K562 (cell line): ENCODE results near the gene EXTL1. TPM values are rescaled to one million over a fixed set of nuclear protein-coding genes. Genes with fewer than 3 reads are reported as not detected.
A peak's percentile ranks its signal among the peaks of the same experiment; 100 is the strongest.

Experiments
- CREB3 ChIP-seq: fragments of 450-650 bp; conservative IDR thresholded peaks from 2 replicates; pipeline ENCODE4 v1.6.1; 2016; ENCODE audit warnings: missing genetic modification characterization, low read depth, mild to moderate bottlenecking, missing compliant biosample characterization, moderate library complexity
- CREM ChIP-seq: IDR thresholded peaks from 2 replicates; pipeline ENCODE4 v1.6.1; 2014; ENCODE audit warnings: antibody characterized with exemption, low read depth
- CXXC5 ChIP-seq: fragments of 250-450 bp; sonication (Bioruptor Pico); IDR thresholded peaks from 2 replicates; pipeline ENCODE4 v1.8.0; 2022; ENCODE audit warnings: inconsistent platforms, mild to moderate bottlenecking, moderate library complexity
- DNMT1 ChIP-seq: fragments of 450-650 bp; IDR thresholded peaks from 2 replicates; pipeline ENCODE4 v1.6.1; 2016; ENCODE audit warnings: antibody characterized with exemption, mild to moderate bottlenecking
- EGR1 ChIP-seq: fragments of 450-650 bp; conservative IDR thresholded peaks from 2 replicates; pipeline ENCODE4 v1.6.1; 2017; ENCODE audit warnings: mild to moderate bottlenecking
- ESRRB ChIP-seq: fragments of 250-450 bp; sonication (Bioruptor Pico); IDR thresholded peaks from 2 replicates; pipeline ENCODE4 v1.5.0; 2020; ENCODE audit warnings: mild to moderate bottlenecking, moderate library complexity, borderline replicate concordance
- HDAC1 ChIP-seq, 2 experiments: fragments of 450-650 bp; IDR thresholded peaks; 2 replicates each; pipeline ENCODE4 v1.6.1; 2016 to 2017; ENCODE audit warnings: inconsistent platforms in 1 of 2, mild to moderate bottlenecking in 1 of 2, moderate library complexity in 1 of 2
- HINFP ChIP-seq: fragments of 450-650 bp; conservative IDR thresholded peaks from 2 replicates; pipeline ENCODE4 v1.6.1; 2016; ENCODE audit warnings: missing genetic modification characterization, low read depth, mild to moderate bottlenecking, control low read depth, missing compliant biosample characterization
- HNRNPK ChIP-seq: fragments of 200-400 bp; formaldehyde crosslinking; IDR thresholded peaks from one replicate; pipeline ENCODE4 v1.6.1; 2018; ENCODE audit warnings: mild to moderate bottlenecking, low read depth, low read length; ENCODE audit not compliant: poor library complexity, severe bottlenecking
- MAZ ChIP-seq, 2 experiments: fragments of 450-650 bp in 1 of 2; sonication (generic) in 1 of 2; formaldehyde crosslinking; IDR thresholded peaks in 1 of 2; conservative IDR thresholded peaks in 1 of 2; 2 replicates each; pipeline versions ENCODE4 v1.4.0 to v1.5.0; 2020; ENCODE audit warnings: mild to moderate bottlenecking in 1 of 2, missing genetic modification reagents in 1 of 2
- NUFIP1 ChIP-seq: fragments of 450-650 bp; IDR thresholded peaks from 2 replicates; pipeline ENCODE4 v1.6.1; 2018; ENCODE audit not compliant: partially characterized antibody
- PHF21A ChIP-seq: fragments of 450-650 bp; IDR thresholded peaks from 2 replicates; pipeline ENCODE4 v1.6.1; 2017; ENCODE audit warnings: low read depth, borderline replicate concordance
- PHTF2 ChIP-seq: fragments of 250-450 bp; sonication (Bioruptor Pico); IDR thresholded peaks from 2 replicates; pipeline ENCODE4 v1.5.0; 2021; ENCODE audit warnings: mild to moderate bottlenecking
- PTBP1 ChIP-seq: fragments of 200-400 bp; formaldehyde crosslinking; IDR thresholded peaks from 2 replicates; pipeline ENCODE4 v1.6.1; 2017; ENCODE audit warnings: low read depth, low read length
- RBFOX2 ChIP-seq: fragments of 200-400 bp; formaldehyde crosslinking; IDR thresholded peaks from 2 replicates; pipeline ENCODE4 v1.6.1; 2017; ENCODE audit warnings: low read depth, mild to moderate bottlenecking, low read length, moderate library complexity
- SOX6 ChIP-seq: fragments of 450-650 bp; IDR thresholded peaks from 2 replicates; pipeline ENCODE4 v1.6.1; 2014; ENCODE audit warnings: mild to moderate bottlenecking
- SRSF7 ChIP-seq: fragments of 200-400 bp; formaldehyde crosslinking; optimal IDR thresholded peaks from 2 replicates; pipeline ENCODE3; 2017; ENCODE audit warnings: mild to moderate bottlenecking, low read depth, low read length
- ZC3H8 ChIP-seq: fragments of 450-650 bp; IDR thresholded peaks from 2 replicates; pipeline ENCODE4 v1.6.1; 2017
- ZNF589 ChIP-seq: fragments of 200-800 bp; sonication (Bioruptor generic); IDR thresholded peaks from 2 replicates; pipeline ENCODE4 v1.6.1; 2016; ENCODE audit warnings: low read depth, missing genetic modification characterization, missing compliant biosample characterization
- polyA plus RNA-seq, 8 experiments: library from polyadenylated mRNA; depleted of rRNA in 4 of 8; stranded (reverse) in 5 of 8; unstranded in 3 of 8; fragments of >200 nt; fragmentation: Nextera tagmentation in 2 of 8; fragmentation: Illumina TruSeq in 1 of 8; extraction: Ambion mirVana in 2 of 8; extraction: Trizol in 1 of 8; gene quantifications; 2 replicates each; pipeline versions ENCODE4 v1.2.1 to v1.2.3, GENCODE V29; 2011 to 2014; ENCODE audit warnings: inconsistent platforms in 1 of 8, missing spikeins in 1 of 8
- total RNA-seq, 7 experiments: library from RNA; depleted of rRNA in 6 of 7; stranded (reverse); fragments of >200 nt in 6 of 7; fragmentation: Illumina TruSeq in 2 of 7; extraction: Trizol in 2 of 7; gene quantifications; 2 replicates each; pipeline versions ENCODE4 v1.2.1 to v1.2.3, GENCODE V29; 2011 to 2021; ENCODE audit warnings: low replicate concordance in 1 of 7
- TF ChIP-seq, protein P1 (sequence below): fragments of 150-350 bp; IDR thresholded peaks from 2 replicates; pipeline ENCODE4 v1.6.1; 2014; ENCODE audit warnings: low read depth, mild to moderate bottlenecking, low read length, borderline replicate concordance
- TF ChIP-seq, protein P2 (sequence below): fragments of 250-450 bp; sonication (Bioruptor Pico); IDR thresholded peaks from 2 replicates; pipeline ENCODE4 v1.5.0; 2021

The EXTL1 gene
- total and polyA plus RNA-seq, 9 of the 15 experiments (the other 6 are each of a cell fraction or from before 2014, with no cell fraction given), result 0.04 to 0.23 (median 0.08) TPM; not detected in 3

GRCh38 chr1:26005434-26006105 lies 16.0 kb upstream of the EXTL1 start (continued):
- TF ChIP-seq SOX6, result peak; percentile 22; the same call in 1 of the 2 replicates
- TF ChIP-seq PHF21A, result no peak
- no peak for TF ChIP-seq NUFIP1
- no peak for TF ChIP-seq EGR1
- no peak for TF ChIP-seq CREM
- no peak for TF ChIP-seq PHTF2
- no peak for TF ChIP-seq CREB3
- TF ChIP-seq RBFOX2, result no peak
- no peak for TF ChIP-seq ESRRB (CRISPR knock-in tag)
- TF ChIP-seq HNRNPK, result no peak
- TF ChIP-seq SRSF7, result no peak
- no peak for TF ChIP-seq PTBP1
- no peak for TF ChIP-seq HINFP (tag)
- TF ChIP-seq MAZ (CRISPR knock-in tag; conservative IDR thresholded peaks at IDR 0.05 in 1 of 2, IDR thresholded peaks at IDR 0.05 in 1 of 2), result no peak
- TF ChIP-seq HDAC1 (IDR thresholded peaks at IDR 0.05), result no peak
- peak; percentile 42; the same call in 1 of the 2 replicates for TF ChIP-seq CXXC5 (CRISPR knock-in tag)
- no peak for TF ChIP-seq DNMT1
- no peak for TF ChIP-seq ZNF589 (CRISPR knock-in tag)
- TF ChIP-seq ZC3H8, result no peak
- TF ChIP-seq, protein P1, sequence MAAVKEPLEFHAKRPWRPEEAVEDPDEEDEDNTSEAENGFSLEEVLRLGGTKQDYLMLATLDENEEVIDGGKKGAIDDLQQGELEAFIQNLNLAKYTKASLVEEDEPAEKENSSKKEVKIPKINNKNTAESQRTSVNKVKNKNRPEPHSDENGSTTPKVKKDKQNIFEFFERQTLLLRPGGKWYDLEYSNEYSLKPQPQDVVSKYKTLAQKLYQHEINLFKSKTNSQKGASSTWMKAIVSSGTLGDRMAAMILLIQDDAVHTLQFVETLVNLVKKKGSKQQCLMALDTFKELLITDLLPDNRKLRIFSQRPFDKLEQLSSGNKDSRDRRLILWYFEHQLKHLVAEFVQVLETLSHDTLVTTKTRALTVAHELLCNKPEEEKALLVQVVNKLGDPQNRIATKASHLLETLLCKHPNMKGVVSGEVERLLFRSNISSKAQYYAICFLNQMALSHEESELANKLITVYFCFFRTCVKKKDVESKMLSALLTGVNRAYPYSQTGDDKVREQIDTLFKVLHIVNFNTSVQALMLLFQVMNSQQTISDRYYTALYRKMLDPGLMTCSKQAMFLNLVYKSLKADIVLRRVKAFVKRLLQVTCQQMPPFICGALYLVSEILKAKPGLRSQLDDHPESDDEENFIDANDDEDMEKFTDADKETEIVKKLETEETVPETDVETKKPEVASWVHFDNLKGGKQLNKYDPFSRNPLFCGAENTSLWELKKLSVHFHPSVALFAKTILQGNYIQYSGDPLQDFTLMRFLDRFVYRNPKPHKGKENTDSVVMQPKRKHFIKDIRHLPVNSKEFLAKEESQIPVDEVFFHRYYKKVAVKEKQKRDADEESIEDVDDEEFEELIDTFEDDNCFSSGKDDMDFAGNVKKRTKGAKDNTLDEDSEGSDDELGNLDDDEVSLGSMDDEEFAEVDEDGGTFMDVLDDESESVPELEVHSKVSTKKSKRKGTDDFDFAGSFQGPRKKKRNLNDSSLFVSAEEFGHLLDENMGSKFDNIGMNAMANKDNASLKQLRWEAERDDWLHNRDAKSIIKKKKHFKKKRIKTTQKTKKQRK, result no peak
- TF ChIP-seq, protein P2, sequence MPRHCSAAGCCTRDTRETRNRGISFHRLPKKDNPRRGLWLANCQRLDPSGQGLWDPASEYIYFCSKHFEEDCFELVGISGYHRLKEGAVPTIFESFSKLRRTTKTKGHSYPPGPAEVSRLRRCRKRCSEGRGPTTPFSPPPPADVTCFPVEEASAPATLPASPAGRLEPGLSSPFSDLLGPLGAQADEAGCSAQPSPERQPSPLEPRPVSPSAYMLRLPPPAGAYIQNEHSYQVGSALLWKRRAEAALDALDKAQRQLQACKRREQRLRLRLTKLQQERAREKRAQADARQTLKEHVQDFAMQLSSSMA, result no peak
